ENCODE data around the gene LRRN4.
A peak's percentile ranks its signal among the peaks of the same experiment; 100 is the strongest.

Gene LRRN4

DNA sequence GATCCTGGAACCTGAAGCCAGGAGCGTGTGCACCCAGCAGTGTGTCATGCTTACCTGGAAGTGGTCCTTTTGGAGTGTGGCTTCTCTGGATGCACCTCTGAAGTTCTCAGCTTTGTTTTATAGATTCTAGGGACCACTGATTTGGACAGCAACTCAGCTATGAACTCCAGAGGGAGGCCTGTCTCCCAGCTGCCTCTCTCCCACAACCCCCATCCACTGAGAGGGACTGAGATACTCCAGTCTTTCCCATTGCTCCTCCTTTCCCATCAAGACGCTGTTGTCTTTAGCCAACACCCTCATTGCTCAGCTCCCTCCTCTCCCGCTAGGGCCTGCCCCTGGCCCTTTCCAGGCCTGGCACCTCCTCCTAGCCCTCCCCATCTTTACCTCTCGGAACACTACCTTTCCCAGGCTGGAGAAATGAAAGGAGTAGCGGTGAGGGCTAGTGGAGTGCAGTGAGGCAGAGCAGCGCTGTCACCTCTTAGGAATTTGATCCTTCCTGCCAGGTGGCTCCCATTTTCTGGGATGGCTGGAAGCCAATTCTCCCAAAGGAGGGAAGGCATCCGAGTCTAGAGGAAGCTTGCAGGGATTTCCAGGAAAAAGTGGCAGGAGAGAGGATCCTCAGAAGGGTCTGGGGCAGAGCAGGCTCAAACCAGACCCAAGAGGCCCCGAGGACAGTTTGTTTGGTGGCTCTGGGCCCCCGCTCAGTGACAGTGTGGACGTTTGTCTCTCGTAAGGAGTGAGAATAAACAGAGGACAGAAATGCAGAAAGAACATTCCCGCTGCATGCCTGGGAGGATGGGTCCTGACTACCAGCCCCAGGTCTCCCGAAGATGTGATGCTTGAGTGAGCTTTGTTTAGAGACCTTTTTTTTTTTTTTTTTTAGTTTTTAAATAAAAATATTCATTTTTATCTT, at the start of gene LRRN4:
LRRN4 (minus strand) TSS at position 285 of the 913 bp plus-strand sequence. CDS start 1,261 bp downstream, outside the sequence.
- no peak for DNase-seq (ENCODE audit: low spot score)

DNA sequence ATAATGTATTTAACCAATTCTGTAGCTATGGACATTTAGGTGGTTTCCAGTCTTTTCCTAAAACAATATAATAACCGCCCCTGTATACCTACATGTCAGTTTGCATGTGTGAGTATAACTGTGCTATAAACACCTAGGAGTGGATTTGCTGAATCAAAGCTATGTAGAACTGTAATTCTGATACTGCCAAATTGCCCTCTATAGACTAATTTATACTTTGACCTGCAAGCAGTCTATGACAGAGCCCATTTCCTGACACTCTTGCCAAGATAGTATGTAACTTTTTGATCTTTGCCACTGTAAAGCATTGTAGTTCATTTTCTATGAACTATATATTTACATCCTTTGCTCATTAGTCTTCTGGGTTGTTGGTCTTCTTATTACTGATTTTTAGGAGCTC, 49.4 kb upstream of the LRRN4 start:
- DNase-seq (ENCODE audit: low spot score) = no peak

DNA sequence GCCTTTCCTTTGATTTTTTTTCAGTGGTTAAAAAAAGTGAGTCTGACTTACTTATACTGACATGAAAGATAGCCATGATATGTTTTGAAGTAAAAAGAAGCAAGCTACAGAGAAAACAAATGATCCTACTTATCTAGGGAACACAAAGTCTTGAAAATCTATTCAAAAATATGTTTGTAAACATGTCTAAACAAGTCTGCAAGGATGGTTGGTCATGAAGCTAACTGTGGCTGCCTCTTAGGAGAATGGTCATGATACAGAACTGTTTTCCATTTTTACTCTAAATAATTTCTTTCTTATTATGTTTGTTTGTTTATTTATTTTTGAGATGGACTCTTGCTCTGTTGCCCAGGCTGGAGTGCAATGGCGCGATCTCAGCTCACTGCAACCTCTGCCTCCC, 47.5 kb upstream of the LRRN4 start:
- DNase-seq (ENCODE audit: low spot score) = no peak

DNA sequence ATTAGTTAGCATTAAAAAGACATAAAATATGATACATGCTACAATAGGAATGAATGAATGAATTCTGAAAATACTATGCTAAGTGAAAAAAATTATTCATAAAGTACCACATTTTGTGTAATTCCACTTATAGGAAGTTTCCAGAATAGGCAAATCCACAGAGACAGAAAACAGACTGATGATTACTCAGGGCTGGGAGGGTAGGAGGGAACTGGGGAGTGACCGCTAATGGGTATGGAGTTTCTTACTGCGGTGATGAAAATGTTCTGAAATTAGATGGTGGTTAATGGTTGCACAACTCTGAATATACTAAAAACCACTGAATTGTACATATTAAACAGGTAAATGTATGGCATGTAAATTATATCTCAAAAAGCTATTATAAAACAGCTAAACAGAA, 46.4 kb upstream of the LRRN4 start:
- no peak for DNase-seq (ENCODE audit: low spot score)

DNA sequence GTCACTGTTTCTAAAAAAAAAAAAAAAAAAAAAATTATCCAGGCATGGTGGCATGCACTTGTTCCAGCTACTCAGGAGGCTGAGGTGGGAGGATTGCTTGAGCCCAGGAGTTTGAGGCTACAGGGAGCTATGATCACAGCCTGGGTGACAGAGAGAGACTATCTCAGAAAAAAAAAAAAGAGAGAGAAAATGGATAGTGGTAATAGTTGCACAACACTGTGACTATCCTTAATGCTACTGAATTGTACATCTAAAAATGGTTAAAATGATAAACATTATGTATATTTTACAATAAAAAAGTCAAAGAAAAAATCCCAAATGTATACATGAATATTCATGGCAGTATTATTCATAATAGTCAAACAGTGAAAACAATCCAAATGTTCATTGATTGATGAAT, 46.0 kb upstream of the LRRN4 start:
- no peak for DNase-seq (ENCODE audit: low spot score)

DNA sequence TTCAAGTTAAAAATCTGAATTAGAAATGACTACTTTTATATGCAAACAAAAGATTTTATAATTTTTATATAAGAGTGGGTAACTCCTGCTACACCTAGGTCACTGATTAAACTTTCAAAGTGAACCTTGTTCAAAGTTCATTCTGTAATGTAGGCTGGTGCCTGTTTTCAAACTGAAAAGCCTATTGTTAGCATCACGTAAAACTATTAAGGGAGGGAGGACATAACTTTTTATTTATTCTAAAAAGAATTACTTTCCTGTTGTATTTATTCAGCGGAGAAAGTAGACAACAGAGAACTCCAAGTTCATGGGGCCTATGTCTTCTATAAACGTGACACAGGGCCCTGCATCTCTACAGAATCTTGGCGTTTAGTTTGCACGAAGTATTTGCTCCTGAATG, 41.5 kb upstream of the LRRN4 start:
- DNase-seq (ENCODE audit: low spot score) = no peak

DNA sequence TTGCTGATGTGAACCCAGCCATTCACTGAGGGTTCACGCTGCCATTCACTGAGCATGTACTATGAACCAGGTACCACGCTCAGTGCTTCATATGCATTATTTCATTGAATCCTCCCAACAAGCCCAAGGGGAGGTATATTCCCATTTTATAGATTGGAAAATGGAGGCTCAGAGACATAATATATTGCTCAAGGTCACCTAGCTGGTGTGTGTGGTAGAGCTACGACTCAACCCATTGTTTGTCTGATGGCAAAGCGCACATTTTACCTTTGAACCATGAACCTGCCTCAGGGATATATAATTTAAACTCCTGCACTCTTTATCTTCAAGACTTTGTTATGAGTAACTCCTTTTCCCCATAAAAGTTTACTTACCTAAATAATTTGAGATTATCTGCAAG, 40.7 kb upstream of the LRRN4 start:
- no peak for DNase-seq (ENCODE audit: low spot score)

DNA sequence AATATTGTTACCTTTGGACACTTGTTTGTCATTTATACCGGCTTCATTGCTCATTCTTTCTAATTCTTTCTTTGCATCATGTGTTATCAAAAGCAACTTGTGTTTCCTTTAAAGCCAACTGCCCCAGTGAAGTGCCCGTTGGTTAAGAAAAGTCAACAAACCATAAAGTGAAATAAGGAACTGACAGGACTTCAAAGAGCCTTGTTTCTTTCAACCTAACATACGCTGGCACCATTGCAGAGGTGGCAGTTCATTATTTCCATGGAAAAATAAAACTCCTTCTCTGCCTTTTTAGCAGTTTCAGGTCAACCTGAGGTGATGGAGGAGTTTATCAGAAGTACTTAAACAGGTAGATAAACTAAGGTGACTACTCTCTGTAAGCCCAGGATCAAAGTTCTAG, 40.2 kb upstream of the LRRN4 start:
- no peak for DNase-seq (ENCODE audit: low spot score)

DNA sequence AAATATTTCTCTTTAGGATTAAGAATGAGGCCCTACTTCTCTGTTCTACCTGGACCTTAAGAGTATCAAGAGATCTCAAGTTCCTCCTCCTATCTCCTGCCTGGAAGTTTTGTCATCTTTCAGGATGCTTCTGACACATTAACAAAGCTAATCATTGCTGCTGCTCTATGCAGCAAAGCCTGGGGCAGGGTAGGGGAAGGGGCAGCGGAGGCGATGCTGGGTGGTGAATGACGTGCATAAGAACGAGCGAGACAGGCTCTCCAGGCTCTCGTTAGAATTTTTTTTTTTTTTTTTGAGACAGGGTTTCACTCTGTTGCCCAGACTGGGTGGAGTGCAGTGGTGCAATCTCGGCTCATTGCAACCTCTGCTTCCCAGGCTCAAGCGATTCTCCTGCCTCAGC, 37.8 kb upstream of the LRRN4 start:
- DNase-seq (ENCODE audit: low spot score) = no peak

DNA sequence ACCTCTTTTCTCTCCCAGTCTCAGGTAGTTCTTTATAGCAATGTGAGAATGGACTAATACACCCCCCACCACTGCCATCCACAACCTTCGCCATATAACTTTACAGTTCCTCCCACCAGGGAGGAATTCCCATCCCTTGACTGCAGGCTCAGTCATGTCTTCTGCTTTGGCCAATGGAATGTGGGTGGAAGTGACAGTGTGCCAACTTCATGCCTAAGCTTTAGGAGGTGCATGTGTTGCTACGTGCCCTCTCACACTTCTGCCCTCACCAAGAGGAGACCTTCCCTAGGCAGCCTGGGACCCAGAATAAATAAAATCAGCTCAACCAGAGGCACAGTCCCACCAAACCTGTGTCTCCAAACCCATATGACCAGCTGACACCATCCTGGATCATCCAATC, 33.0 kb upstream of the LRRN4 start:
- DNase-seq (ENCODE audit: low spot score) = no peak

DNA sequence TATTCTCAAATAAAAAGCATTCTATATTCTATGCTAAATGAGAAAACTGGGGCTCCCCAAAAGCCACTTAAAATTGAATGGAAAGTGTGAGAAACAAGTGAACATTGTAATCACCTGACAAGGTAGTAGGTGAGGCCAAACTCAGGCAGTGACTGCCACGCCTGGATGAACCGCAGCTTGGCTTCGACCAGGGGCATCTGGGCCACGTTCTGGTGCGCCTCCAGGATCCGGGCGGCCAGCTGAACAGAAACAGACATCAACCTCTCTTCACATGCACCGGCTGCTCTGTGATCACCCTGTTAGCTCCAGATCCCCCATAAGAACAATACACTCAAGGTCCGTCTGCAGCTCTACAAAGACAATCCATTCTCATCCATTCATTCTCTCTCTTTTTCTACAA, 30.1 kb upstream of the LRRN4 start:
- DNase-seq (ENCODE audit: low spot score) = no peak

DNA sequence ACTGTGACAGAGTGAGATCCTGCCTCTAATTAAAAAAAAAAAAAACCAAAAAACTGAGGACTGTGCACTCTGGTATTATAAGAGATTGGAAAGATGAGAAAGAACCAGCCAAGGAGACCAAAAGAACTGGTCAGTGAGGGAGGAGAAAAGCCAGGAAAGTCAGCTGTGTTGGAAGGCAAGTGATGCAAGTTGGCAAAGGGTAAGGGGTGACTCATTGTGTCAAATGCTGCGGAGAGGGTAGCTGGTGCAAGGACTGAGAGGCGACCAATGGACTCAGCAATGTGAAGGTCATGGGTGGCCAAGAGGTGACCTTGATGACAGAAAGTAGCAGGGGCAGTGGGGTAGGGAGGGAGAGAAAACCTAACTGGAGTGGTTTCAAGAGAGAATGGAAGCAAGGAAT, 27.4 kb upstream of the LRRN4 start:
- DNase-seq (ENCODE audit: low spot score) = no peak

DNA sequence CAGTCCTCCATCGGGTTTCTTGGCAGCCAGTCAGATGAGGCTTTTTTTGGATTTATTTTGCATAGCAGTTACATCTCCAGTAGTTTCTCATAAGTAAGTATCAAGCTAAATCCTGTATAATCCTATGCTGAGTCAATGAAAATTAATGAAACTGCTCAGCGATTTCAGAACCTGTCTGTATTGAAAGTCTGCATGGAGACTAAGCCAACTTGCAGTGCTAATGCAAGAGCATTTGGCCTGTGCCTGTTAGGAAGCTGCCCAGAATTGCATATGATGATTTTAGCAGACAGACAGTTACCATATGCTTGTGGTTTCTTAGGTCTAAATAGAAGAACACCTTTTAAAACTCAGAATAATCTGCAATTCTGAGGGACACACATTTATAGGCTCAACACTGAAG, 25.2 kb upstream of the LRRN4 start:
- DNase-seq (ENCODE audit: low spot score) = no peak

DNA sequence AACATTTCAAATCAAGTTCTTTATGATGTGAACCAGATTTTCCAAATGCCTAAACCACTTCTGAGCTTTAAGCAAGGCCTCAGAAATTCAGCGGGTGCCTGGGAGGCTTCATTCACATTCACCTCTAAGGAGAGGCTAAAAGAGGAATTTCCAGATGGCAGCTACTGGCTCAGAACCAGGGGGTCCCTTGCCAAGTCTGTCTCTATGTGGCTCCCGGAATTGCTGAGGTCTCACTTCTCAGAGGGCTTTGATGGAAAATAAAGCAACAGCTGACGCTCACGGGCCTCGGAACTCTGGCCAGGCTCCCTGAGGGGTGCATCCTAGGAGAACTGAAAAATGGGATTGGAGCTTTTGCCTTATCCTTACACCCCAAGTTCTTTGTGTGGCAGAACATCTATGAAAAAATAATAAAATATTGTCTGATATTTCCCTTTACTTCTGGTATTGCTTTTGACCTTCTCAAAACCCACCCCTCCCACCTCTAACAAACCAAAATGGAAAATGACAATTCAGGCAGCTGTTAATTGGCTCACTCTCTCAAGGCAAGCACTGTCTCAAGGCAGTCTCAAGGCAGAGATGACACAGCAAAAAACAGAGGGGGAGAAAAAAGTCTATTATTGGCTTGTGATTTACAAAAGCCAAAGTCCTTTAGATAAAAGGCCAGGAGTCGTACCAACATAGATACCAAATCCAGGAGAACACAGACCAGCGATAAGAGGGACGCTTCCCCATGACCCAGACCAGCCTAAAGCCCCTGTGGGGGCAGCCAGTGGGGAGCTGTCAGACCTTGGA, 21.8 kb upstream of the LRRN4 start:
- DNase-seq (ENCODE audit: low spot score) = no peak

DNA sequence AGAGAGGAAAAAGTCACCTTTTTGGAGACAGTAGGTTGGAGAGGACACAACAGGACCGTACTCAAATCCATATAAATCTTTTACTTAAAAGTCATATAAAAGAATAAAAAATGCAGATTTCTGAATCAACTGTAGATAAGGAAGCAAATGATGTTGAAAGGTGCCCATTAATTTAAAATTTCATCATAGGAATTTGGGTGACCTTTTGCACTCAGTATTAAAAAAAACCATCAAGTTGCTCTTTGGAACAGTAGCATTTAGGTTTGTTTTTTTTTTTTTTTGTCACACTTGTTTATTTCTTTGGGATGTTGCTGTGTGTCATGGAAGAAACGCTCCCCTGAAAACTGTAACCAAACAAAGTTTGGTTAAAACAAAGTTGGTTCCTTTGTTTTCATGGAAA, 20.9 kb upstream of the LRRN4 start:
- DNase-seq (ENCODE audit: low spot score) = no peak

DNA sequence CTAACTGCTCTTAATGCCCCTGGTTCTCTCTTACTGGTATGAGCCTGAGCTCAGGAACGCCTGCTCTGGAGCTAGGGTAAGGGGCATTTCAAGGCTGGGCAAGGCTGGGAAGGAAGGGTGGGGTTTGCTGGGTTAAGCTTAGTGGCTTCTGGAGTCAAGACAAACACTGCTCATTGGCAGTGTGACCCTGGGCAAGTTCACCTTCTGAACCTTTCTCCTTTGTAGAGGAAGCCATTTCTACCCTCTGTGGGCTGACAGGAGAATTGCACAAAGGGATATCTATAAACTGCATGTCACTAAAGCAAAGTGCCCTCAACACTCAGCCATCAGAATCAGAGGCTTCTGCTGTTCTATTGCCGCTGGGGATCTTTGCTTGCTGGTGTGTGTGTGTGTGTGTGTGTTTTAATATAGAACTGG, 20.3 kb upstream of the LRRN4 start:
- DNase-seq (ENCODE audit: low spot score) = peak; percentile 61

DNA sequence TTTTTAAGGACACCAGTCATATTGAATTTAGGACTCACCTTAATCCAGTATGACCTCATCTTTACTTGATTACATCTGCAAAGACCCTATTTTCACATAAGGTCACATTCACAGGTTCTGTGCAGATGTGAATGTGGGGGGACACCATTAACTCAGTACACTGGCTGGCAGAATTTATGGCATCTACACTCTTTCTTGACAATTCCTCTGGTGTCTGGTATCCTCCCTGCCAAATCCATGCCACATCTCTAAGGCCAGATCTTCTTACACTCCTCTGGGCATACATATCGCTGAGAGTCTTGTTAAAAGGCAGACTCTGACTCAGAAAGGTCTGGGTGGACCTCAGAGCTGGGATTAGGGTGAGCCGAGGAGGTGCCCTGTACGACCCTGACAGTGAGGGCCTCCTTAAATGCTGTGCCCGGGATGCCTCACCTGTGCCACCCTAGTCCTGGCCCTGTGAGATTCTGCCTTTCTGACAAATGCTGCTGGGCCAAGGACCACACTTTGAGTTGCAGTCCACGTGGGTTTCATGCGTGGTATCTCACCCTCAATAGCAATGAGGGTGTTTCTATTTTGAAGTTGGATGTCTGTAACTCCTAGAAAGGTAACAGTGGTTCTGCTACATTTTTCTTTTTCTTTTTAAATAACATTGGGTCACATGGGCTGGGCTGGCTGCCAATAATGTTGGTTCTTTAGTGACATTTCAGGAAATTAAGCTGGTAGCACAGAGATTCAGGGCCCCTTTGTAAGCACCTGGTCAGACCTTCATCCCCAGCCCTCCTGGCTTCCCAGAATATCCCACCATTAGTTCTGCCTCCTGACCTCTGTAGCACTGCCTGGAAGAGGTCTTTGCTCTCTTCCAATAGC, 17.2 kb upstream of the LRRN4 start:
- no peak for DNase-seq (ENCODE audit: low spot score)

DNA sequence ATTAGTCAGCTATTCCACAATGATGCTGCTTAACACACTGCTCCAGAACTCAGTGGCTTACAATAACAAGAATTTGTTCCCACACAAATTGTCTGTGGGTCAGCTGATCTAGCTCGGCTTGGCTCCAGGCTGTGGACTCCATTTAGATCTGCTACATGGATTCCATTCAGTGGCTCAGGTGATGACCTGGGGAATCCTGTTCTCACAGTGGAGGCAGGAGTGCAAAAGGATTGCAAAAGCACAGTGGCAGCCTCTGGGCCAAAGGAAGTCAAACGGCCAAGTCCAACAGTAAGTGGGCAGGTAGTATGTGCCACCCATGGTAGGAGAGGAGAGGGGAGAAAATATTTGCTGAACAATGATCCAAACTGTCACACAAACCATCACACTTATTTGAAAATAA, 15.8 kb upstream of the LRRN4 start:
- DNase-seq (ENCODE audit: low spot score) = no peak

DNA sequence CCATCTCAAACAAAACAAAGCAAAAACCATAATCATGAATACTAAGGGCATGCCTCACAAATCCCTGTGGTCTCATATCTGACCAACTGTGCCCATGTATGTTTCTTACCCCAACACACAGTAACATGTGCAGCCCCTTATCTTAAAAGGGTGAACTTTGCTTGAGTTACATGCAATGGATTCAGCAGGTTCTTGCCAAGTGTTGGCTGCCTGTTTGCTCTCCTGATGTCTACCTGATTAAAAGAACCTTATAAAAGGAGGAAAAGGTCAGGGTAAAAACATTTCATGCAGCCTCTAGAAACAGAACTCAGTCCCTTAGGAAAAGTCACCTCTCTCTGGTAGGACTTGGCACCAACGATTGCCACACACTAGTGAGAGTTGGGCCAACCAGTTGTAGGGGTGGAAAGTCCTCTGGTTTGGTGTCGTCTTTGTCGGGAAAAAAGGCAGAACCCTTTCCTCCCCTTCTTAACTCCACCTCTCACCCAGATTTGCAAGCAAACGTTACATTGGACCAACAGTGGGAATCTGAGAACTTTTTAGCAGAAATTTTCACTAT, 14.0 kb upstream of the LRRN4 start:
- DNase-seq (ENCODE audit: low spot score) = no peak

DNA sequence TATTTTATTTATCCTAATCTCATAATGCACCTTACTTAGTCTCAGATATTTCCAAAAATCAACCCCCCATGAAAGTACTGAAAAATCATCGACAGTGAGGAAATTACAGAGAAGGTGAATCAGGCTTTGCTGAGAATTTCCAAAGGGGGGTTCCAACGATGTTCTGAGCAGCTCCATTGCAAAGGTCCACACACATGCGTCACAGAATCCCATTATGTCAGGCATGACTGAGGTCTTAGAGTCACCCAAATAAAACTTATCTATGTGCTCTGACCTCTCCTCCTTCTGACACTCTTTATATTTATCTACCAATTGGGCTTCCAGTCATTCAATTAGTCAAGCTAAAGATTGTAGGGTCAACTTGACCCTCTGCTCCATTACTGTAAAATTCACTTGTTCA, 12.7 kb upstream of the LRRN4 start:
- DNase-seq (ENCODE audit: low spot score) = no peak

DNA sequence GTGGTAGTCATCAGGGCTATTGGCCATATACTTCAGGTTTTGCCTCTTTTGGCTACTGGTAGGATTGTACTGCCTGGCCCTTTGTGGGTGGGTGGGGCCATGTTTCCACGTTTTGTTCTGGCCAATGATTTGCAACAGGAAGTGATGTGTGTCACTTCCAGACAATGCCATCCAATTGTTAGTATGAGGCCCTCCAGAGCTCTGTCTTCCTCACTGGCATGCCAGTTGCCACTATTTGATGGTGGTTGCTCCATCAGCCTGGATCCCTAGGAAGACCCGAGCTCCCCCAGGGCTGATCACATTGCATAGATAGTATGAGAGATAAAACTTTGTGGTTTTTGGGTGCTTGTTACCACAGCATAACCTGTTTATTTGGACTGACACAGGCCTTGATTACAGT, 7.7 kb upstream of the LRRN4 start:
- DNase-seq (ENCODE audit: low spot score) = no peak

DNA sequence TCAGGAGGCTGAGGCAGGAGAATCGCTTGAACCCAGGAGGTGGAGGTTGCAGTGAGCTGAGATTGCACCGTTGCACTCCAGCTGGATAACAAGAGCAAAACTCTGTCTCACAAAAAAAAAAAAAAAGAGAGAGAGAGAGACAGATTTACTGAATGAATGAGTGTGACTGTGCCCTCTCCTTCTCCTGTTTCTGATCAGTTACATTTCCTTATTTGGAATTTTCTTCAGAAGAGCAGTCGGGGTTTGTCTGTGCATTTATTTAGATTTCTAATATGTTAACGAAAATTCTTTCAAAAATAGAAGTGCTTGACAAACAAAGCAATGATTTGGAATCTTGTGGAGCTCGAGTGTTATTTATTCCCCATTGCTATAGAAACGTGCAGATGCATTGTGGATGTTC, 6.4 kb upstream of the LRRN4 start:
- DNase-seq (ENCODE audit: low spot score) = no peak
